ENCODE results near the gene GPR146.

Gene GPR146

GRCh38 chr7:1078985-1079384 lies 34.6 kb downstream of the GPR146 start:
- Histone ChIP-seq H3K18ac (ENCODE audit: low read length) (no peak overlapping the region), H3K23ac (ENCODE audit: low read length) (no peak overlapping the region), H3K4me1 (ENCODE audit: control insufficient read depth, low read depth, low read length) (peaks cover 2% of the 10 kb centered on the region), H3K9ac (ENCODE audit: low read length) (no peak overlapping the region), H2BK120ac (ENCODE audit: low read depth, low read length) (no peak overlapping the region), H3K36me3 (ENCODE audit: control insufficient read depth, insufficient read depth, low read length) (no peaks in the 10 kb centered on the region), H4K8ac (ENCODE audit: low read depth, low read length) (no peak overlapping the region), H3K4me2 (ENCODE audit: low read length) (no peak overlapping the region), H2AK5ac (ENCODE audit: low read length) (no peak overlapping the region), H3K56ac (ENCODE audit: low read length) (no peak overlapping the region), H3K4ac (ENCODE audit: low read depth, low read length) (no peak overlapping the region), H2BK15ac (replicated peaks; ENCODE audit: low read depth) (no peak overlapping the region), H3K79me1 (ENCODE audit: low read length) (no peaks in the 10 kb centered on the region), H3K27ac (ENCODE audit: low read depth, low read length) (no peak overlapping the region), H2BK5ac (ENCODE audit: low read length) (no peak overlapping the region), H4K5ac (ENCODE audit: low read length) (no peak overlapping the region), H3K79me2 (ENCODE audit: control insufficient read depth, insufficient read depth, low read length) (no peaks in the 10 kb centered on the region), H3K27me3 (ENCODE audit: insufficient read depth, low read length, poor library complexity) (no peaks in the 10 kb centered on the region), H3K4me3 (ENCODE audit: low read length) (no peak overlapping the region)
- DNase-seq: no peak
- no CpG with 5 or more reads among the region's 15 CpGs for WGBS (ENCODE audit: extremely low coverage, insufficient coverage, low lambda C conversion rate)

- WGBS (ENCODE audit: extremely low coverage, insufficient coverage, low lambda C conversion rate): no CpG with 5 or more reads among the region's 12 CpGs
- no peaks in the 10 kb centered on the region for H3K79me1 ChIP-seq (ENCODE audit: low read length)
- H3K4me1 ChIP-seq (ENCODE audit: control insufficient read depth, low read depth, low read length): no peaks in the 10 kb centered on the region
- H3K56ac ChIP-seq (ENCODE audit: low read length): no peak overlapping the region
- no peak overlapping the region for H2BK5ac ChIP-seq (ENCODE audit: low read length)
- H3K27me3 ChIP-seq (ENCODE audit: insufficient read depth, low read length, poor library complexity): no peaks in the 10 kb centered on the region
- H3K36me3 ChIP-seq (ENCODE audit: control insufficient read depth, insufficient read depth, low read length): no peaks in the 10 kb centered on the region
- H4K5ac ChIP-seq (ENCODE audit: low read length): no peak overlapping the region
- no peak overlapping the region for H2AK5ac ChIP-seq (ENCODE audit: low read length)
- no peak overlapping the region for H3K4me3 ChIP-seq (ENCODE audit: low read length)
- no peak overlapping the region for H3K23ac ChIP-seq (ENCODE audit: low read length)
- no peaks in the 10 kb centered on the region for H3K79me2 ChIP-seq (ENCODE audit: control insufficient read depth, insufficient read depth, low read length)
- no peak overlapping the region for H2BK120ac ChIP-seq (ENCODE audit: low read depth, low read length)
- no peak overlapping the region for H4K8ac ChIP-seq (ENCODE audit: low read depth, low read length)
- H3K4ac ChIP-seq (ENCODE audit: low read depth, low read length): no peak overlapping the region
- H3K18ac ChIP-seq (ENCODE audit: low read length): no peak overlapping the region
- no peak for DNase-seq
- no peak overlapping the region for H3K4me2 ChIP-seq (ENCODE audit: low read length)
- H3K27ac ChIP-seq (ENCODE audit: low read depth, low read length): no peak overlapping the region
- no peak overlapping the region for H3K9ac ChIP-seq (ENCODE audit: low read length)
- H2BK15ac ChIP-seq (replicated peaks; ENCODE audit: low read depth): no peak overlapping the region
Measured at GRCh38 chr7:1079546-1079945, 35.2 kb downstream of the GPR146 start.

DNA sequence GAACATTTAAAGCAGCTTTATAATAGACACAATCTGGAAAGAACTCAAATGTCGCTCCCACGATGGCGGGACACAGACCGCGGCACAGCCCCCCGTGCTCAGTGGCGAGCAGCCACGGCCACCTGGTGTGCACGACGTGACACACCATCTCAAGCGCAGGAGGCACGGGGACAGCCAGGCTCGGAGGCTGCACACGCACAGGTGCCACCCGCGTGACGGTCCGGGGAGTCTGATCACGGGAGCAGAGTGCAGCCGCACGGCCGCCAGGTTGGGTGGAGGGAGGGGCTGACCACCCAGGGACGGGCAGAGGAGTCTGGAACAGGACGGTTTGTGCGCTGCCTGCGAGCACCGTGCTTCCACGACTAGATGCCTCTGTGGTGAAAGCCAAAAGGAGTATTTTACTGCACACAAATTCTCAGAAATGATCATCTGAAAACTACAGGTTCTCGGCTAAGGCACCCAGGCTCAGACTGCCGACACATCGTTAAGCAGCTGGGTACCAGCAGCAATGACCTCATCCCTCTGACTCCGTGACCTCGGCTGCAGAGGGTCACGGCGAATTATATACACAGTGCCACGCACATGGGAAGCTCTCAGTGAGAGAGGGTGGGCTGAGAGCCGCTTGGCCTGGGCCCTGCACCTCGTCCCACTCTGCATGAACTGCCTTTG lies 36.0 kb downstream of the GPR146 start:
- H3K4me1 ChIP-seq (ENCODE audit: control insufficient read depth, low read depth, low read length): no peaks in the 10 kb centered on the region
- no peaks in the 10 kb centered on the region for H3K36me3 ChIP-seq (ENCODE audit: control insufficient read depth, insufficient read depth, low read length)
- no peak overlapping the region for H3K4ac ChIP-seq (ENCODE audit: low read depth, low read length)
- DNase-seq: no peak
- no peaks in the 10 kb centered on the region for H3K79me2 ChIP-seq (ENCODE audit: control insufficient read depth, insufficient read depth, low read length)
- no peaks in the 10 kb centered on the region for H3K27me3 ChIP-seq (ENCODE audit: insufficient read depth, low read length, poor library complexity)
- H2AK5ac ChIP-seq (ENCODE audit: low read length): no peak overlapping the region
- H3K27ac ChIP-seq (ENCODE audit: low read depth, low read length): no peak overlapping the region
- H3K56ac ChIP-seq (ENCODE audit: low read length): no peak overlapping the region
- no peak overlapping the region for H3K18ac ChIP-seq (ENCODE audit: low read length)
- no peak overlapping the region for H3K9ac ChIP-seq (ENCODE audit: low read length)
- H3K79me1 ChIP-seq (ENCODE audit: low read length): no peaks in the 10 kb centered on the region
- H3K4me3 ChIP-seq (ENCODE audit: low read length): no peak overlapping the region
- WGBS (ENCODE audit: extremely low coverage, insufficient coverage, low lambda C conversion rate): no CpG with 5 or more reads among the region's 38 CpGs
- no peak overlapping the region for H4K5ac ChIP-seq (ENCODE audit: low read length)
- no peak overlapping the region for H3K4me2 ChIP-seq (ENCODE audit: low read length)
- no peak overlapping the region for H4K8ac ChIP-seq (ENCODE audit: low read depth, low read length)
- H2BK5ac ChIP-seq (ENCODE audit: low read length): no peak overlapping the region
- no peak overlapping the region for H2BK15ac ChIP-seq (replicated peaks; ENCODE audit: low read depth)
- H2BK120ac ChIP-seq (ENCODE audit: low read depth, low read length): no peak overlapping the region
- H3K23ac ChIP-seq (ENCODE audit: low read length): no peak overlapping the region

- no peak overlapping the region for H2AK5ac ChIP-seq (ENCODE audit: low read length)
- no peak overlapping the region for H3K18ac ChIP-seq (ENCODE audit: low read length)
- WGBS (ENCODE audit: extremely low coverage, insufficient coverage, low lambda C conversion rate): no CpG with 5 or more reads among the region's 16 CpGs
- H3K4me1 ChIP-seq (ENCODE audit: control insufficient read depth, low read depth, low read length): no peaks in the 10 kb centered on the region
- no peak overlapping the region for H2BK15ac ChIP-seq (replicated peaks; ENCODE audit: low read depth)
- H3K4me2 ChIP-seq (ENCODE audit: low read length): no peak overlapping the region
- H2BK120ac ChIP-seq (ENCODE audit: low read depth, low read length): no peak overlapping the region
- H4K5ac ChIP-seq (ENCODE audit: low read length): no peak overlapping the region
- no peak overlapping the region for H3K23ac ChIP-seq (ENCODE audit: low read length)
- H3K9ac ChIP-seq (ENCODE audit: low read length): no peak overlapping the region
- DNase-seq: no peak
- H3K36me3 ChIP-seq (ENCODE audit: control insufficient read depth, insufficient read depth, low read length): no peaks in the 10 kb centered on the region
- H3K4me3 ChIP-seq (ENCODE audit: low read length): no peak overlapping the region
- no peak overlapping the region for H4K8ac ChIP-seq (ENCODE audit: low read depth, low read length)
- no peaks in the 10 kb centered on the region for H3K79me1 ChIP-seq (ENCODE audit: low read length)
- no peaks in the 10 kb centered on the region for H3K79me2 ChIP-seq (ENCODE audit: control insufficient read depth, insufficient read depth, low read length)
- no peak overlapping the region for H2BK5ac ChIP-seq (ENCODE audit: low read length)
- no peaks in the 10 kb centered on the region for H3K27me3 ChIP-seq (ENCODE audit: insufficient read depth, low read length, poor library complexity)
- H3K56ac ChIP-seq (ENCODE audit: low read length): no peak overlapping the region
- no peak overlapping the region for H3K4ac ChIP-seq (ENCODE audit: low read depth, low read length)
- no peak overlapping the region for H3K27ac ChIP-seq (ENCODE audit: low read depth, low read length)
Measured at GRCh38 chr7:1080921-1081255, 36.5 kb downstream of the GPR146 start.

- Histone ChIP-seq H2AK5ac (ENCODE audit: low read length) (no peak overlapping the region), H3K27ac (ENCODE audit: low read depth, low read length) (no peak overlapping the region), H3K4me3 (ENCODE audit: low read length) (no peak overlapping the region), H2BK120ac (ENCODE audit: low read depth, low read length) (no peak overlapping the region), H3K36me3 (ENCODE audit: control insufficient read depth, insufficient read depth, low read length) (no peaks in the 10 kb centered on the region), H3K18ac (ENCODE audit: low read length) (no peak overlapping the region), H2BK15ac (replicated peaks; ENCODE audit: low read depth) (no peak overlapping the region), H4K8ac (ENCODE audit: low read depth, low read length) (no peak overlapping the region), H3K4me1 (ENCODE audit: control insufficient read depth, low read depth, low read length) (no peaks in the 10 kb centered on the region), H3K79me2 (ENCODE audit: control insufficient read depth, insufficient read depth, low read length) (no peaks in the 10 kb centered on the region), H4K5ac (ENCODE audit: low read length) (no peak overlapping the region), H3K9ac (ENCODE audit: low read length) (no peak overlapping the region), H3K4ac (ENCODE audit: low read depth, low read length) (no peak overlapping the region), H2BK5ac (ENCODE audit: low read length) (no peak overlapping the region), H3K56ac (ENCODE audit: low read length) (no peak overlapping the region), H3K27me3 (ENCODE audit: insufficient read depth, low read length, poor library complexity) (no peaks in the 10 kb centered on the region), H3K23ac (ENCODE audit: low read length) (no peak overlapping the region), H3K79me1 (ENCODE audit: low read length) (no peaks in the 10 kb centered on the region), H3K4me2 (ENCODE audit: low read length) (no peak overlapping the region)
- no peak for DNase-seq
- WGBS (ENCODE audit: extremely low coverage, insufficient coverage, low lambda C conversion rate): no CpG with 5 or more reads among the region's 20 CpGs
Measured at GRCh38 chr7:1081336-1081735, 37.0 kb downstream of the GPR146 start.

DNA sequence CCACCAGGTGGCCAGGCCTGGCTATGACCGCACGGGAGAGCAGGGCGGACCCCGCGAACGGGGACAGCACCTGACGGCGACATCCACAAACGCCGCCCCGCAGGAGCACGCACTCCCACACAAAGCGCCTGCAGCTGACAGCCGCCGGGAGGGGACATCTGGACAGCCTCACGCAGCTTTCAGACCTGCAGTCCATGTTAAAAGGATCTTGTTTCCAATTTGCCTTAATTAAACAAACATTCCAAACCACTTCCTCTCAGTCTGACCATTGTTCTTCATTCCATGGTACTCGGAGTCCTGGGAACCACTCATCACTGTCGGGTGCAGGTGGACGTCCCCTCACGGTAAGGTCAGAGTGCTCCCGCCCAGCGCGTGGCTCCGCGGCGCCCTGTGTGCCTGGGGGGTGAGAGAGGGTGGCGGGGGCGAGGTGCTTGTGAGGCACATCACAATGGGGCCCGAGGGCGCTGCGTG lies 37.6 kb downstream of the GPR146 start:
- no peak overlapping the region for H3K4me2 ChIP-seq (ENCODE audit: low read length)
- no peak overlapping the region for H3K4me3 ChIP-seq (ENCODE audit: low read length)
- no peak overlapping the region for H3K4ac ChIP-seq (ENCODE audit: low read depth, low read length)
- H2AK5ac ChIP-seq (ENCODE audit: low read length): no peak overlapping the region
- no peak overlapping the region for H3K9ac ChIP-seq (ENCODE audit: low read length)
- no peaks in the 10 kb centered on the region for H3K4me1 ChIP-seq (ENCODE audit: control insufficient read depth, low read depth, low read length)
- H4K5ac ChIP-seq (ENCODE audit: low read length): no peak overlapping the region
- no peak overlapping the region for H2BK15ac ChIP-seq (replicated peaks; ENCODE audit: low read depth)
- WGBS (ENCODE audit: extremely low coverage, insufficient coverage, low lambda C conversion rate): no CpG with 5 or more reads among the region's 31 CpGs
- H3K27ac ChIP-seq (ENCODE audit: low read depth, low read length): no peak overlapping the region
- no peaks in the 10 kb centered on the region for H3K36me3 ChIP-seq (ENCODE audit: control insufficient read depth, insufficient read depth, low read length)
- no peak overlapping the region for H3K56ac ChIP-seq (ENCODE audit: low read length)
- no peak overlapping the region for H3K23ac ChIP-seq (ENCODE audit: low read length)
- H2BK5ac ChIP-seq (ENCODE audit: low read length): no peak overlapping the region
- DNase-seq: no peak
- H3K18ac ChIP-seq (ENCODE audit: low read length): no peak overlapping the region
- H3K27me3 ChIP-seq (ENCODE audit: insufficient read depth, low read length, poor library complexity): no peaks in the 10 kb centered on the region
- no peaks in the 10 kb centered on the region for H3K79me1 ChIP-seq (ENCODE audit: low read length)
- no peak overlapping the region for H2BK120ac ChIP-seq (ENCODE audit: low read depth, low read length)
- no peaks in the 10 kb centered on the region for H3K79me2 ChIP-seq (ENCODE audit: control insufficient read depth, insufficient read depth, low read length)
- H4K8ac ChIP-seq (ENCODE audit: low read depth, low read length): no peak overlapping the region
